ENCODE results near the gene AACS.
"Not testable (repeated sequence)": the region's sequence is repeated elsewhere in the genome, so short reads cannot be mapped to it uniquely, and the experiment has no call there.

AACS gene

DNA sequence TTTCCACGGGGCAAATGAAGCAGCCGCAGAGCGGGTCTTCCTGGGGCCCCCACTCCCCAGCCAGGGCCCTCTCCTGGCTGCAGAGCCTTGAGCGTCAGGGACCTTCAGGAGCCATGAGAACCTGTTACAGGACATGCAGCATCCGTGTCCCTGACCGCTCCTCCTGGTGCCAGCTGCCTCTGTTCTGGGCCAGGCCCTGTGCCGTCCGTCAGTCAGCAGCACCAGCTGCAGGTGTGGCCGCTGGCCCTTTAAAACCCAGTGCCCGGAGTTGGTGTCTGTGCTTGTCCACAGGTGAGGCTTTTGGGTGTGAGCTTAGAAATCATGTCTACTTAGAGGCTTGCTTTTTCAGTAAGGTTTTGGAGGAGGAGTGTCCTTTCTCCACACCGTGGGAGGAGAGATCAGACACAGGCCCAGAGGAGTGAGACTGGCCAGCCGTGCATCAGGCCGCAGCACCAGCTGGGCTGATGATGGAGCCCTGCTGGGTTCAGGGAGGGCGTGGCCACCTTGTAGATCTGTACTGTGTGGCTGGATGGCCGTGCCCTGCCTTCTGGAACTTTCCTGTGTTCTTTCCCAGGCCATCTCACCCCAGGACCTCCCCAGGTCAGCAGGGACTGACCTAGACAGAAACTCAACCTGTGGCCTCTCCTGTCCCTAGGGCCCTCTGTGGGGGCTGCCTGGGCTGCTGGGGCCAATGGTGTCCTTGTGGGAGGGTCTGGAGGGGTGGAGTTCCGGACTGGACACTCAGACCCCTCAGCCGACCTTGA is 27.1 kb downstream of the AACS start:
- no peak for DNase-seq (ENCODE audit: low spot score)

DNA sequence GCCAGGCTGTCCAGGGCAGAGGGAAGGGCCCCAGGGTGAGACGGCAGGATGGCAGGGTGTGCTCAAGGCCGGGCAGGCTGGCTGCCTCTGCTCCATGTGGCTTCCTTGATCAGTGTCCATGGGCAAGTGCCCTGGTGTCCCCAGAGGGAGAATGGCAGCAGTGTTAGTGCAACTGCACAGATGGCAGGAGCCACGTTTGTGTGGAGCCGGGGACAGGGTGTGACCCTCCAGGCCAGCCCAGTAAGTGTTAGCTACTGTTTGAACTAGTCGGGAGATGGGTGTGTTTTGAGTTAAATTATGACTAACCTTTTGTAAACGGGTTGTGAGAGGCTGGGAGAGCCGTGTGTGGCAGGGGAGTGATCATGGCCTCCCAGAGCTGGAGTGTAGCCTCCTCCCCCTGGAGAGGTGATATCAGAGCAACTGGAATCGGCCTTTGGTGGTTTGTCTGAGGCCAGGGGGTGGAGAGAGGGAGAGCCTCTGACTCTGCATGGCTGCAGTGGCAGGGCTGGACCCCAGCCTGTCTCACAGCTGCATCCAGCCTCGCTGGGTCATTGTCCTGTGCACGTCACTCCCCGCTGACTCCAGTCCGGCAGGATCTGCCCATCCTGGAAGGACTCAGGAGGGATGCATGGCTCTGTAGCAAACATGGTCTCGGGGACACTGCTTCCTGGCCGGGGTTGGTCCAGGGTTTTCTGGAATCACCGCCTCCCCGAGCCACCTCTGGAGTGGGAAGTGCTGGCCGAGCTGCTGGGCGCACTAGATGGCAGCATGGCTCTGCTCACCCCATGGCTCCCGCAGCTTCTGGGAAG is 27.8 kb downstream of the AACS start:
- no peak for DNase-seq (ENCODE audit: low spot score)

DNA sequence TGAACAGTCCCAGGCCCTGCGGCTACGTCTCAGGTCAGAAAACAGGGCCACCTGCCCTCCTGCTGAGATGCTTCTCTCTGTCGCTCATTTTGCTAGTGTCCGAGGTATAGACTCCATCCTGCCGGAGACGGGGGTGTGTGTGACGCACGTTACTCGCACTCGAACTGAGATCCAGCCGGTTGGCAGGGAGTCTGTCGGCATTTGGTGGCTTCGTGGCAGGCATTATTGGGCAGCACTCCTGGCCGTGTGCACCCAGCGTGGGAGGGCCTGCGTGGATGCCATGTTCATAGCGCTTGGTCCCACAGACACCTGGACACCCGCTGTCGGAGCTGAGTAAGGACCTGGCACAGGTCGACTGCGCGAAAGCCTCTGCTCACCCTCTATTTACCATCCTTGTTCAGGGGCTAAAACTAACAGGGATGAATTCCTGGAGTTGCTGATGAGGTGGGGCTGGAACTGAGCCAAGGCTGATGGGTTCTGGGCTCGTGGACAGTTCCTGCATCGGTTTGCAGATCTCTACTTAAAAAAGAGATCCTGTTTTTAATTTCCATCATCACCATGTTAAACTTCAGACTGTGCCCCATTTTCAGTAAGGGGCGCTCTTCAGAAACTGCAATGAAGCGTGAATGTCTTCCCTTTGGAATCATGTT is 28.6 kb downstream of the AACS start:
- no peak for DNase-seq (ENCODE audit: low spot score)

DNA sequence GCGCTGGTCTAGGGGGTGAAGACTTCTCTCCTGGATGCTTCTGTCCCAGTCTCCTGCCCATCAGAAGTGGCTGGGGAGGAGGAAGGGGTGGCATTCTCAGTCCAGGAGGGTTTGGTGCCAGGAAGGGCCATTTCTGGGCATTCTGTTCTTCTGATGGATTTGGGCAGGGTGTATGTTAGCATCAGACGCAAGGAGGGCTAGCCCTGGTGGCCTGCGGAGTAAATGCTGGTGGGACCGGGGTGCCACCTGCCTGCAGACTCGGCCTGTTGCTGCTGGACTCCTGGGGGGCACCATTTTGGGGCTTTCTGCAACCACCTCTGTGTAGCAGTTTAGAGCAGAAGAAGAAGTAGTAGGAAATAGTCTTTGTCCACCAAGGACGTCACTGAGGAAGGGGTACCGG is 31.7 kb downstream of the AACS start:
- no peak for DNase-seq (ENCODE audit: low spot score)

DNA sequence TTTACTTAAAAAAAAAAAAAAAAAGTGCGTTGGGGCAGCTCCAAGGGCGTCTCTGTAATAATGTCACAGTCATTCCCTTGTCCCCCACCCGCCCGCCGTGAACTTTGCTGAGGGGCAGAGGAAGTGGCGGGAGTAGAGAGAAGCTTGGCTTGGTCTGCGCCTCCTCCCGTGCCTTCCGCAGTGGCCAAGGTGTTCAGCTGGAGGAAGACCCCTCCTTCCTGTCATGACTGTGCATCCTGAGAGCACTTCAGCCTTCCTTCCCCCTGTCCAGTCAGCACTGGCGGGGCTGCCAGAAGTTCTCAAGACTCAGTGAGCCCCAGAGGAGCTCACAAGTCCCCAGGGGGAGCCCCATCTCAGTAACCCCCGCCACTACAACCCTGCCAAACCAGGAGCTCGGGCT is 32.2 kb downstream of the AACS start:
- no peak for DNase-seq (ENCODE audit: low spot score)

DNA sequence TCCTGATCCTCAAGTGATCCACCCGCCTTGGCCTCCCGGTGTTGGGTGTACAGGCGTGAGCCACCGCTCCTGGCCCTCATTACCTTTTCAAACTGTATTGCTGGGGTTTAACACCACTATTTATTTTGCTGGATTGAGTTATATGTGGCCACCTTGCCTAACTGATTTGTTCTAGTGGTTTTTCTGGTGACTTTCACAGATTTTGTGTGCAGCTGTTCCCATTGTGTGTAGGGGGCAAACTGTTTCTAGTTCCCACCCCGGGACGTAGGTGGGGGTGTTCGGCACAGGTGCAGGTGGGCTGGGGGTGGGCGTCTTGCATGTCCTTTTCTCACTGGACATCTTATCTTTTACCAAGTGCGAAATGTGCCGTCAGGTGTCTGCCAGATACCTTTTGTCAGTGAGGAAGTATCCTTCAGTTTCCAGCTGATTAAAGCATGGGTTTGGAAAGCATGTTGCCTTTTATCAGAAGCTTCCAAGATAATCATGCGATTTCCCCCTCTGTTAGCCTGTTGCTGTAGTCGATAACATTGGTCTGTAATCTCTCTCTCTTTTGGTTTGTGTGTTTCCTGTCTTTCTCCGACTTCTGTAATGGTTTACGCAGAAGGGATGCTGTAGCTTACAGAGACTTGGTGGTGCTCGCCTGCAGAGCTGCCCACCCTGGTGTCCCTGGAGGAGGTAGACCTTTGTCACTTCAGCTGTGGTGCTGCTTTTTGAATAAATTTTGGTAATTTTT is 33.6 kb downstream of the AACS start:
- DNase-seq (ENCODE audit: low spot score), result no peak

DNA sequence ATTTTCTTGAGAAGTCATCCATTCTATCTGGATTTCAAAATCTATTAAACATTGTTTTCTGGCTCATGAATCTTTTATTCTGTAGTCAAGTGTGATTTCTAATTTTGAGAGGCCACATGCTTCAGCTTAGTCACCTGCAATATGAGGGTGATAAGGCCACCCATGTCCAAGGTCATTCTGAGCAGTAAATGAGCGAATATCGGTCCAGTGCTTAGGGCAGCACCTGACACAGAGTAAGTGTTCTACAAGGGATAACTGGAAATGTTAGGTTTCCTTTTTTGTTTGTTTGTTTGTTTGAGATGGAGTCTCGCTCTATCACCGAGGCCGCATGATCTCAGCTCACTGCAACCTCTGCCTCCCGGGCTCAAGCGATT is 34.2 kb downstream of the AACS start:
- DNase-seq (ENCODE audit: low spot score), result no peak

DNA sequence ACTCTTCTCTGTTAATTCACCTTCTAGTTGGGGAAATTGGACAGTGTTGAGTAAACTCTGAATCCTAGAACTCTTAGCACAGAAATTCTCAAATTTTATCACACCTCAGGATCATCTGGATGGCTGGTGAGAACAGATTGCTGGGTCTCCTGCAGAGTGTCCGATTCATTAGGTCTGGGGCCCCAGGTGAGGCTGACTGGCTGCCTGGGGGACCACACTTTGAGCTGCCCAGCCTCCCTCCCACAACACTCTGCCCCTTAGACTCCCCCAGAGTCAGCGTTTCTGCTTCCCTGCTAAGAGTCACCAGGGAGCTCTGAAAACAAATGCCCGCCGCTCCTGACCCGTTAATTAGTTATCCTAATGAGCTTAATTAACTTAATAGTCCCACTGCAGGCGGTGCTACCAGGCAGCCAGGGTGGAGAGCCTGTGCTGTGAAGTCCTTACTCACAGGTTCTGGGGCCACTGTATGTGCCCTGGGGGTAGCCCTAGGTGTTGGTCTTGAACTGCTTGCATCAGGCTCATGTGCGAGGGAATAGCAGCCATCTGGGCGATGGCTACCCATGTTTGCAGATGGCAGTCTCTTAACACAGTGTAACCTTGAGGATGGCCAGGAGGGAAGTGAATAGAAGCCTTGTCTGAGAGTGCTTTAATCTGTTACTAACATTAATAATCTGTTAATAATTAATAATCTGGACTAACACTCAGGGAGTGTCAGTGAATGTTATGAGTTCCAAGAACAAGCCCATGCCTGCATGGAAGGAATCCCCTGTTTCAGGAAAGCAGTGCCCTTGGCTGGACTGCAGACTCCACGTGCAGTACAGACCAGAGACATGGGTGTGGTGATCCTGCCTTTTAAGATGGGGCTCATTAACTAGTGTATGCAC is 35.6 kb downstream of the AACS start:
- no peak for DNase-seq (ENCODE audit: low spot score)

DNA sequence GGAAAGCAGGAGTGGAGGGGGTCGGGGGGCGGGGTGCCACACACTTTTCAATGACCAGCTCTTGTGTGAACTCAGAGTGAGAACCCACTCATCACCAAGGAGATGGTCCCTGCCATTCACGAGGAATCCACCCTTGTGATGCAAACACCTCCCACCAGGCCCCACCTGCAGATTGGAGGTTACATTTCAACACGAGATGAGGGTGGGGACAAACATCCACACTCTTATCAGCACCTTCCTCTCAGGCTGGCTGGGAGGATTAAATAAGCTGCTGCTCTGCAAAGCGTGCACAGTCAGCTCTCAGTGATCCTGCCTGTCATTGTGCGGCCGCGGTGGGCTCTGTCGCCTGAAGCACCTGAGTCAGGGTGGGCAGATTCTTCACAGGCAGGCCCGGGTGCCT is 39.7 kb downstream of the AACS start:
- DNase-seq (ENCODE audit: low spot score), result no peak

DNA sequence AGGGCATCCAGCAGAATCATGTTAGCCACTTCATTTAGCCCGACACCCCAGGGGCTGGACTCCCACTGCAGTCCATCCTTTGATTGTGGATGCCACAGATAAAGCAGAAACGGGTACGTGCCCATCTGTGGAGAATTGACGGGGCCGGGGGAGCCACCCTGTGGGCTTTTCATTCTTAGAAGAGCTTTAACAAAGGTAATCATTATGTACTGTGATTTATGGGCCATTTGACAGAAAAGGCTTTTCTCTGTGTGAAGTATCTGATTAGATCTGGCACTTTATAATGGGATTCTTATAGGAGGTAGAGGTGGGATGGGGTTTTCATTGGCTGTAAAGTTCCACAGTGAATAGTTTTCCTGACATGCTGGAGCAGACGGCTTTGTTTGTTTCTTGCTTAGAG is 40.4 kb downstream of the AACS start:
- no peak for DNase-seq (ENCODE audit: low spot score)

DNA sequence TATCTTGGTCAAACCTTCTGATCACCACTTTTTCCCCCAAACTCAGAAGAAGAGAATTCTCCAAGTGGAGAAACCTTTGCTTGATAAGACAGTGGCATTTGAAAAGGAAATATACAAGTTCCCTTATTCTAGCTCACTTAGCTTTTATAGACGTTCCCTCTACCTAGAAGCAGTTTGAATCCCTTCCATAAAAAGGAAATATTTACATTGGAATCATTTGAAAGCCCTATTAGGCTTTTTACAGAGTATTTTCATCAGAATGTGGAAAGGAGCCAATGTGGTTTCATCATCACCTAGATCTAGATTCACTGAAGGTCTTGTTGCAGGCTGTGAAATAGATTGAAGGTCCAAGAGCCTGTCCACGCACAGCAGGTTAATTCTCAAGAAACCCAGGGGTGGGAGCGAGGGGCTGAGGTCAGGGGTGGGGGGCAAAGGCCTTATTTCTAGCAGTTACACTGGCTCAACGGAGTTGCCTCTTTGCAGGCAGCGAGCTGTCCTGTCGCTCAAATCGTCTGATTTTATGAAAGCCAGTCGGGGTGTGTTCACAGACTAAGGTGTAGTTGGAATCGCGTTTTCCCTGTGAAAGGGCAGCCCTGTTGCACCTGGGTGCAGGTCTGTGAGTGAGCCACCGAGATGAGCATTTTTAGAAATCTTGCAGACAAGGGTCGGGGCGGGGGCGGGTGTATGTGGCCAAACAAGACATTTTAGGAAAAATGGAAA is 45.6 kb downstream of the AACS start:
- no peak for DNase-seq (ENCODE audit: low spot score)

DNA sequence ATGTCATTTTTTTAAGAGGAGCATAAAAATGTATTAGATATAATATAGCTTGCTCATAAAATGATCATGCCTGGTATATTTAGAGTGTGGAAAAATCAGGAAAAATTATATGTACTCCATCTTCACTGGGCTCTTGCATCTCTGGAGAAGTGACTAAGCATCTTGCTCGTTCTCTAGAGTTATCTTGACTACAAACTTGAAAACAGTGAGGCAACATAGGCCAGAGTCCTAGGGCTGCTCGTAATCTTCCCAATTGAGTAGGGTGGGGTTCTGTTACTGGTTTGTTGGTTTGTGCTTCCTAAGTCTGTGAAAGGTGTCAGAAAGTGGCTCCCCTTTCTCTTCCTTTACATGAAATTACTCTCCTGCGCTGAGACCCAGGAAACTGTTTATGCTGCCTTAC is 46.2 kb downstream of the AACS start:
- no peak for DNase-seq (ENCODE audit: low spot score)

DNA sequence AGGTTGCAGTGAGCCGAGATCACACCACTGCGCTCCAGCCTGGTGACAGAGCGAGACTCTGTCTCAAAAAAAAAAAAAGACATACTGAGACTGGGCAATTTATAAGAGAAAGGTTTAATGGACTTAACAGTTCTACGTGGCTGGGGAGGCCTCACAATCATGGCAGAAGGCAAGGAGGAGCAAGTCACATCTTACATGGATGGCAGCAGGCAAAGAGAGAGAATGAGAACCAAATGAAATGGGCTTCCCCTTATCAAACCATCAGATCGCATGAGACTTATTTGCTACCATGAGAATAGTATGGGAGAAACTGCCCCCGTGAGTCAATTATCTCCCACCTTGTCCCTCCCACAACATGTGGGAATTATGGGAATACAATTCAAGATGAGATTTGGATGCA is 47.4 kb downstream of the AACS start:
- not testable (repeated sequence) for DNase-seq (ENCODE audit: low spot score)

DNA sequence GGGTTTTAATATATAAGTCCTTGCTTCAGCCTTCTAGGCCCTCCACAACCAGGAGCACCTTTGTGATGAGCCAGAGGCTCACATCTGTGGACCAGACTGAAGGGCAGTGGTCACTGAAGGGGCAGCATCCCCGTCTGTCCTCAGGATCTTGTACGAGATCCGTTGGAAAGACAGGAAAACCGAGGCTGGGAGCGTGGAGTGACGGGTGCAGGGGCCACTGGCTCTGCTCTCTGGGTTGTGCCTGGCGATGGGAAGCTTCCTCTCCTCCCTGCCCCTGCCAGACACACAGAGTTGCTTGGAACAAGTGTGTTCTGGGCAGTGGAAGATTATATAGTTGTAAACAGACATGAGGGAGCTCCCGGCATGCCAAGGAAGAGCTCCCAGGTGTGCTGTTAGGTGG is 48.0 kb downstream of the AACS start:
- no peak for DNase-seq (ENCODE audit: low spot score)

DNA sequence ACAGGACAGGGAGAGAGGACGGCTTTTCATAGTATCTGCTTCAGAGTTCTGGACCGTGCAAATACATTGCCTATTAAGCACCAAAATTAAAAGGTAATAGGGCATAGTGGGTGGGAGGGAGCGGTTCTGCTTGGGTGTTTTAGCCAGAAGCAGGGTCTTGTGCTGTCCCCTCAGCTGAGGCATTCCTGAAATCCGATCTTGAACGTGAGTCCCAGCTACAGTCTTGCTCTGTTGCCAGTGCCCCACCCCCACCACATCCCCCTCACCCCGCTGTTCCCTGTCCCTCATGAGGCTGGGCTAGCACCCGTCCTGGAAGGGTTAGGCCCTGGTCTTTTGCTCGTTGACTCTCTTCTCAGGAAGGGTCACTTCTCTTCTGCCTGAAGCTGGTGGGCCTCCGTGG is 48.6 kb downstream of the AACS start:
- DNase-seq (ENCODE audit: low spot score), result no peak

DNA sequence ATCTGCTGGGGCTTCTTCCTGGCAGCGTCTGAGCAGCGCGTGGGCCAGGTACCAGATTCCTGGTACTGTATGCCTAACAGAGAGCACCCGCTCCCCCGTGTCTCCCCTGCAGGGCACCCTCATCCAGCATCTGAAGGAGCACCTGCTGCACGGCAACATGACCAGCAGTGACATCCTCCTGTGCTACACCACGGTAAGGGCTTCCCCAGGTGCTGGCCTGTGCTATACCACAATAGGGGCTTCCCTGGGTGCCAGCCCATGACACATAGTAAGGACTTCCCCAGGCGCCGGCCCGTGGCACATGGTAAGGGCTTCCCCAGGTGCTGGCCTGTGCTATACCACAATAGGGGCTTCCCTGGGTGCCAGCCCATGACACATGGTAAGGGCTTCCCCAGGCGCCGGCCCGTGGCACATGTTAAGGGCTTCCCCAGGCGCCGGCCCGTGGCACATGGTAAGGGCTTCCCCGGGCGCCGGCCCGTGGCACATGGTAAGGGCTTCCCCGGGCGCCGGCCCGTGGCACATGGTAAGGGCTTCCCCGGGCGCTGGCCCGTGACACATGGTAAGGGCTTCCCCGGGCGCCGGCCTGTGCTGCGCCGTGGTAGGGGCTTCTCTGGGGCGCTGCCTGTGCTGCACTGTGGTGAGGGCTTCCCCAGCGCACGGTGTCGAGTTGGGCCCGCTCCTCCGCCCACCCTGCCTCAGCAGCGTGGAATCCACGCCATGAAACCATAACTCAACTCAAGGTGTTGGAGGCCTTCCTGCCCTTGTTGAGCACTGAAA is 49.3 kb downstream of the AACS start:
- no peak for DNase-seq (ENCODE audit: low spot score)

DNA sequence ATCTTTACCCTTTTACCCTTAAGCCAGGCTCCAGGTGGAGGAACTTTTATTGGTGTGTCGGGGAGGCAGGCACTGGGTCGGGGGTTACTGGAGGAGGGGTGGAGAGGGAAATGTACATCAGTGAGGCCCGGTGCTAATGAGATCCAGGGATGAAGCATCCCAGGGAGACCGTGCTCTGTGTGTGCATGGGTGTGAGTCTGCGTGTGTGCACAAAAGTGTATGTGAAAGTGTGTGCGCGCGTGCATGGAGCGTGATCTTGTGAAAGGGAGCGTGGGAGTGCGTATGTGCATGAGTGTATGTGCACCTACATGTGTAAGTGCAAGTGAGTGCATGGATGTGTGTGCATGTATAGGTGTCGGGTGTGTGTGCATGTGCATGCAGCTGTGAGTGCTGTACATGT is 55.3 kb downstream of the AACS start:
- no peak for DNase-seq (ENCODE audit: low spot score)

DNA sequence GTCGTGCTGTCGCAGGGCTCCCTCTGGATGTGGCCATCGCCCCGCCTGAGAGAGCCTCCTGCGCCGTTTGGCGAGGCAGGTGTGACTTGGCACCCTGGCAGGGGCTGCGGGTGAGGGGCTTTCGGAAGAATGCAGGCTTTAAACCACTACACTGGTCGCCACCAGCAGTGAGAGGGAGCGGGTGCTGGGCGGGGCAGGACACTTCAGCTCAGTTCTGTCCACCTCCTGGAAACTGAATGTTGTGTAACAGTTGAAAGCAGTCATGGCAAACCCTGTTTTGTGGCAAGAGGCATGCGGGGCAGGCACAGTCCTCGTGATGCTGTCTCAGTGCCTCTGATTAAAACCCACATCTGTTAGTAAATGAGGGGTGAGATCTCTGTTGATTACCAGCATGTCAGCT is 55.9 kb downstream of the AACS start:
- DNase-seq (ENCODE audit: low spot score), result no peak

DNA sequence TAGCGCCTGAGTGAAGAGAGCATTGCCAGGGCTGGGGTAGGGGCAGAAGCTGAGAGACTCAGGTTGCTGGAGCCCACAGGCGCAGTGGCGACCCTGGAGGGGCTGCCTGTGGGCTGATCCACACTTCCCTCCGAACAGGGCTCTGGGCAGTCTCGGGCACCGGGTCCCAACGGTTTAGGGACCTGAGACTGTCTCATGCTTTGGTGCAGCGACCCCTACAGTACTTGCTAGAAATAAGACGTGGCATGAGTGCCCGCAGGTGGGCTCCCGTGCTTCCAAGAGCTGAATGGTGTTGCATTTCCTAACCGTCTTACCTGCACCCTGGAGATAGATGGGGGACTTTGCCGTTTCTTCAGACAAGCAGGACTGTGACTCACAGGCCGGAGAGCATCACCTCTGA is 57.4 kb downstream of the AACS start:
- DNase-seq (ENCODE audit: low spot score), result no peak

DNA sequence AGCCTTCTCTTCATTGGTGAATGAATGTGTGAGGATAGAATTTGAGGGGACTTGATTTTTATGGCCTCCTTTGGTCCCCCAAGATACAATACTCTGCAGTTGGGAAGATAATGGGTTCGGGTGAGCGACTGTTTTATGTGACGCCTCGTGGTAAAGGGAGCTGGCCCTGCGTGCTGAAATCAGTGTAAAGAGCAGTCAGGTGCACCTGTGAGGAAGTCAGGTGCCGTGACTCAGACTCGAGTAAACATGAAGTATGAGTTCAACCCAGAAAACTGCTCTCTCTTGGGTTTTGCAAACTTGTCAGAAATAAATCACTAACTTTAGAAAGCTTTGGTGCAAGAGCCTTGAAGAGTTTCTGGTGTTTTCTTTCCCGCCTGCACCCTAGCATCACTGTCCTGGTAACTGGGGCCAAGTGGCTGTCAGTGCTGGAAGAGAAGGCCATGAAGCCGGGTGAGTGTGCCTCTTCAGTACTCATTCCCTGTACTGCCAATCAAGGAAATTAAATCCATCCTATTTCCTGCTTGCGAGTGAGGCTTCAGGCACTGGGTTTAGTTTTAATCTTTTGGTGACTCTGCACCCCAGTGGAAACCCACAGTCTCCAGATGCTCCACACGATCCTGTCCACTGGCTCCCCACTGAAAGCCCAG is 59.2 kb downstream of the AACS start:
- DNase-seq (ENCODE audit: low spot score), result no peak
